DOHH2 (cell line): ENCODE measurements around the gene VSIG10L2.

Source experiments
- H3F3A ChIP-seq: fragments of 200-600 bp; sonication (generic), shearing (Covaris generic); 2 replicates; pipeline ENCODE4 v1.6.0; 2016; ENCODE audit warnings: antibody characterized with exemption, mild to moderate bottlenecking; ENCODE audit not compliant: control insufficient read depth, insufficient read depth
- H3K27ac ChIP-seq: fragments of 200-600 bp; sonication (generic); 2 replicates; pipeline ENCODE4 v1.5.1; 2014; ENCODE audit warnings: low read depth, mild to moderate bottlenecking, low read length, moderate library complexity
- H3K27me3 ChIP-seq: fragments of 200-600 bp; sonication (generic); 2 replicates; pipeline ENCODE4 v1.6.1; 2014; ENCODE audit warnings: mild to moderate bottlenecking, low read length, mixed read lengths; ENCODE audit not compliant: control insufficient read depth
- H3K36me3 ChIP-seq: fragments of 200-600 bp; sonication (generic); 2 replicates; pipeline ENCODE4 v1.6.1; 2014; ENCODE audit warnings: mild to moderate bottlenecking, low read length, moderate library complexity, mixed read lengths; ENCODE audit not compliant: control insufficient read depth
- H3K4me1 ChIP-seq: fragments of 200-600 bp; sonication (generic); 2 replicates; pipeline ENCODE4 v1.6.1; 2014; ENCODE audit warnings: mild to moderate bottlenecking, low read length, mixed read lengths; ENCODE audit not compliant: control insufficient read depth
- H3K4me2 ChIP-seq: fragments of 200-600 bp; sonication (generic); 2 replicates; pipeline ENCODE4 v1.6.0; 2014; ENCODE audit warnings: mild to moderate bottlenecking, low read length, moderate library complexity
- H3K4me3 ChIP-seq: fragments of 200-600 bp; sonication (generic); 2 replicates; pipeline ENCODE4 v1.5.1; 2014; ENCODE audit warnings: mild to moderate bottlenecking, low read length, mixed read lengths
- H3K79me2 ChIP-seq: fragments of 200-600 bp; sonication (generic); 2 replicates; pipeline ENCODE4 v1.6.1; 2014; ENCODE audit warnings: mild to moderate bottlenecking, low read length, mixed read lengths; ENCODE audit not compliant: control insufficient read depth
- H3K9me2 ChIP-seq: fragments of 200-600 bp; sonication (generic); replicated peaks from 2 replicates; pipeline ENCODE4 v1.6.1; 2014; ENCODE audit warnings: mild to moderate bottlenecking, low read length, mixed read lengths; ENCODE audit not compliant: control insufficient read depth
- H3K9me3 ChIP-seq: fragments of 200-600 bp; sonication (generic); 2 replicates; pipeline ENCODE4 v1.6.1; 2014; ENCODE audit warnings: antibody characterized with exemption, low read length, mixed read lengths; ENCODE audit not compliant: control insufficient read depth, insufficient read depth
- H4K20me1 ChIP-seq: fragments of 200-600 bp; sonication (generic); 2 replicates; pipeline ENCODE4 v1.6.0; 2014; ENCODE audit warnings: low read depth, mild to moderate bottlenecking, antibody characterized with exemption, low read length, moderate library complexity; ENCODE audit not compliant: control insufficient read depth, insufficient read depth
- CTCF ChIP-seq: fragments of 200-600 bp; sonication (generic); IDR thresholded peaks from one replicate; pipeline ENCODE4 v1.5.1; 2014; ENCODE audit warnings: antibody characterized with exemption, mild to moderate bottlenecking, low read depth, low read length; ENCODE audit not compliant: poor library complexity, severe bottlenecking
- EZH2phosphoT487 ChIP-seq: fragments of 200-600 bp; sonication (generic); IDR thresholded peaks from 2 replicates; pipeline ENCODE4 v1.6.1; 2017; ENCODE audit warnings: borderline replicate concordance, mild to moderate bottlenecking, antibody characterized with exemption, low read length, moderate library complexity, mixed read lengths

VSIG10L2 gene

GRCh38 chr11:125952973-125953372 is 7.1 kb downstream of the VSIG10L2 start:
- no peaks in the 10 kb centered on the region for H3F3A ChIP-seq
- H3K27me3 ChIP-seq = no peaks in the 10 kb centered on the region
- no peaks in the 10 kb centered on the region for H3K9me2 ChIP-seq
- H3K36me3 ChIP-seq = no peaks in the 10 kb centered on the region
- no peak overlapping the region for H3K4me3 ChIP-seq
- no peaks in the 10 kb centered on the region for H3K79me2 ChIP-seq
- H3K4me1 ChIP-seq = no peaks in the 10 kb centered on the region
- no peaks in the 10 kb centered on the region for H3K9me3 ChIP-seq
- TF ChIP-seq EZH2phosphoT487 = no peak
- H3K4me2 ChIP-seq = no peak overlapping the region
- no peak overlapping the region for H3K27ac ChIP-seq
- H4K20me1 ChIP-seq = no peaks in the 10 kb centered on the region

DNA sequence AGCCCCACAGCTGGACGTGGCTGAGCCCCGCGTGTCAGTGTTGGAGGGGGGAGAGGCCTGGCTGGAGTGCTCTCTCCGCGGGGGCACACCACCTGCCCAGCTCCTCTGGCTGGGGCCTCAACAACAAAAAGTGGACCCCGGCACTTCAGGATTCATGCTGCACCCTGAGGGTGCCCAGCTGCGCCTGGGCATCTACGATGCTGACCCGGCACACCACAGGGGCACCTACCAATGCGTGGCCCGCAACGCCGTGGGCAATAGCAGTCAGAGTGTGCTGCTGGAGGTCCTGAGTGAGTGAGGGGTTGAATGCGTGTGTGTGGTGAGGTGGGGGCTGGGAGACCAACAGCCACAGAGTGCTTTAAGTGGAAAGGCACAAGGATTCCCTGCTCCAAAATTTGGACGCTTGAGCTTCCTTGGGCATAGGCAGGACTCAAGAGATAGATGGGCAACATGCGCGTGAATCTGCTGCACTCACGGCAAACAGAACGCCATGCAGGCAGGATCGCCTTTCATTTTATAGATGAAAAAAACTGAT is 7.6 kb downstream of the VSIG10L2 start:
- Histone ChIP-seq H3K9me2 (no peaks in the 10 kb centered on the region), H3K27ac (no peak overlapping the region), H3K4me2 (no peak overlapping the region), H3F3A (no peaks in the 10 kb centered on the region), H3K36me3 (no peaks in the 10 kb centered on the region), H3K27me3 (no peaks in the 10 kb centered on the region), H3K79me2 (no peaks in the 10 kb centered on the region), H3K9me3 (no peaks in the 10 kb centered on the region), H3K4me3 (no peak overlapping the region), H4K20me1 (no peaks in the 10 kb centered on the region), H3K4me1 (no peaks in the 10 kb centered on the region)
- no peak for TF ChIP-seq CTCF

DNA sequence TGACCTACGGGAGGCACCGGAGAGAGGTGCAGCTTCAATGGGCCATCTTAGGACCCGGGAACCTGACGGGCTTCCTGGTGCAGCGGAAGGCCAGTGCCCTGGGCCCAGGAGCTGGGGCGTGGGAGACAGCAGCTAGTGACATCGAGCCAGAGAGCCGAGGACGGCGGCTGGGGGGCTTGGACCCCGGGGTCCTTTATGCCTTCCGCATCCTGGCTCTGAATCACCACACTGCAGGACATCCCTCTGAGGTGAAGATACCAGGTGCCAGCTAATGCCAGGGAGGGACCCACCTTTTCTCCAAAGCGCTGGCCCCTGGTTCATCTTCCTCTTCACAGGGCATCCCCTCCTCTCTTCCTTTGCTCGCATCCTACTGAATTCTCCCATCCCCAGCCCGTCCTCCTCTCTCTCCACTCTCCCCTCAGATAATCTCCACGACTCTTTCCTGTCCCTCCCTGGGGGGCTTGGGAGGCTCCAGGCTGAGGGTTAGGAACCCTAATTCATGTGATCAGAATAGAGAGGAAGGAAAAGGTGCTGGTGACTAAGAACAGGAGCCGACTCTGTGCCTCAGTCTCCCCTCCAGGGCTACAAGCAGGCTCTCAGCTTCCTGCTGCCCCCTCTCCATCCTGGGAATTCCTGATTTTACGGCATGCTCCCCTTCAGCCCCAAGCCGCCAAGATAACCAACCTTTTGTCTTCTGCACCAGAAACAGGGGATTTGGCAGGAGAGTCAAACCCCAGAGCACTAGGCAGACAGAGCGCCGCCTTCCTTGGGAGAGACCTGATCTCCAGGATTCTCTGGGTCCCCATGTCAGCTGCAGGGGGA is 8.5 kb downstream of the VSIG10L2 start:
- no peak overlapping the region for H3K27ac ChIP-seq
- TF ChIP-seq EZH2phosphoT487 (no peak), CTCF (no peak)
- H3K4me2 ChIP-seq = no peak overlapping the region
- no peak overlapping the region for H3K4me3 ChIP-seq
- peaks cover 3% of the 10 kb centered on the region; the same call in 1 of the 2 replicates for H3K27me3 ChIP-seq
- no peaks in the 10 kb centered on the region for H3F3A ChIP-seq
- no peaks in the 10 kb centered on the region for H3K9me2 ChIP-seq
- no peaks in the 10 kb centered on the region for H4K20me1 ChIP-seq
- H3K36me3 ChIP-seq = no peaks in the 10 kb centered on the region
- H3K4me1 ChIP-seq = no peaks in the 10 kb centered on the region
- no peaks in the 10 kb centered on the region for H3K9me3 ChIP-seq
- H3K79me2 ChIP-seq = no peaks in the 10 kb centered on the region

DNA sequence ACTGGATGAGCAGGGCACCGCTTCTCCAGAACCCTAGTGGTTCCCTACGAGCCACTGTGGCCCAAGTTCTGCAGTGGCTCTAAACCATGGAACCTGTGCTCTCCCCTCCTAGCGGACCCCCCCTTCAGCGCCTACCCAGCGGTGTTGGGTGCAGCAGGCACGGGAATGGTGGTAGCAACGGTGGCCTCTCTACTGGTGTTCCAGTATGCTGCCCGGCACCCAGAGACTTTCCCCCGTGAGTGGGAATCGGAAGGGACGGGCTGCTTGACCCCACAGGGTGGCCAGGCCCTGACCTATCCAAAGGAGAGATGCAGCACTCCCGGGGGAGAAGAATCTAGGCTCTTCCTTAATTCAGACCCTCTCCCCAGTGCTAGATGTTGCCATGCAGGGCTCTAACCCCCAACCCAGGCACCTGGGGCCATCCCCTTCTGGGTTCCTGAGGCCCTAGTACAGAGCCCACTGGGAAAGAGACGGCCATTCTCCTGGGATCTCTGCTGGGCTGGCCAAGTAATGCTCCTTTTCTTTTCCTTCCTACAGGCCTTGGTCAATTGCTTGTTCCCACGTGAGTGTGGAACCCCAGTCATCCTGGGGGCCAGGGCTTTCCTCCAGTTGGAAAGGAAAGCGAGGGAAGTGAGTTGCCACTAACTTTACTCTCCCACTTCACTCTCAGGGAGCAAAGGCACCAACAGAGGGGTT is 9.2 kb downstream of the VSIG10L2 start:
- H3K36me3 ChIP-seq = no peaks in the 10 kb centered on the region
- H3K4me1 ChIP-seq = no peaks in the 10 kb centered on the region
- H3K79me2 ChIP-seq = no peaks in the 10 kb centered on the region
- no peaks in the 10 kb centered on the region for H4K20me1 ChIP-seq
- H3K9me3 ChIP-seq = no peaks in the 10 kb centered on the region
- H3K4me3 ChIP-seq = no peak overlapping the region
- no peaks in the 10 kb centered on the region for H3K9me2 ChIP-seq
- H3F3A ChIP-seq = no peaks in the 10 kb centered on the region
- H3K27ac ChIP-seq = no peak overlapping the region
- no peak for TF ChIP-seq CTCF
- TF ChIP-seq EZH2phosphoT487 = no peak
- H3K27me3 ChIP-seq = peaks cover 3% of the 10 kb centered on the region; the same call in 1 of the 2 replicates
- no peak overlapping the region for H3K4me2 ChIP-seq
